Measurements from ENCODE around the gene FAM180B. TPM values are rescaled to one million over a fixed set of nuclear protein-coding genes. Genes with fewer than 3 reads are reported as not detected.

The FAM180B gene
- total and polyA plus RNA-seq, 2 of the 13 experiments (the other 11 are each of a cell fraction or from before 2014, with no cell fraction given), result 0.40 to 1.0 TPM

- Histone ChIP-seq H3K4me2 (ENCODE audit: low read depth, low read length) (no peak overlapping the region), H3K27me3 (ENCODE audit: control insufficient read depth in 1 of 2, insufficient read depth in 2 of 2, low read length in 2 of 2) (no peaks in the 10 kb centered on the region), H3K27ac (ENCODE audit: extremely low read length, insufficient read depth, low read length) (no peak overlapping the region), H3K4me3 (replicated peaks in 1 of 3; ENCODE audit: insufficient read depth in 1 of 3, low read depth in 2 of 3, low read length in 3 of 3) (no peak overlapping the region), H3K79me2 (ENCODE audit: insufficient read depth, low read length) (peaks cover 92% of the 10 kb centered on the region), H3K4me1 (ENCODE audit: insufficient read depth, low read length) (peaks cover 13% of the 10 kb centered on the region), H2AFZ (ENCODE audit: low read length) (no peak overlapping the region), H3K9ac (ENCODE audit: insufficient read depth, low read depth, low read length) (no peak overlapping the region), H3K9me3 (ENCODE audit: low read length) (no peaks in the 10 kb centered on the region), H3K36me3 (replicated peaks in 1 of 2; ENCODE audit: control insufficient read depth in 1 of 2, insufficient read depth in 2 of 2, low read length in 2 of 2) (peaks cover 1 to 2% of the 10 kb centered on the region in 2 experiments; a peak in 1 of 5 replicates), H4K20me1 (ENCODE audit: insufficient read depth, low read length) (peaks cover 56% of the 10 kb centered on the region)
- CTCF ChIA-PET (ENCODE audit: low intra/inter-chr PET ratio, low total read pairs), result no interaction called here
- intact Hi-C loops (cut with micrococcal nuclease; ENCODE audit: unreplicated experiment), result no loop called here
- no peak for DNase-seq (ENCODE audit: low spot score)
- no peak for TF ChIP-seq GLI4 (CRISPR knock-in tag; IDR thresholded peaks at IDR 0.05; ENCODE audit: borderline replicate concordance)
- POLR2A ChIA-PET, result interaction anchor here (0.9 kb wide), 1 partner anchor 14 kb away, joined by 3 read pairs; no protein-coding TSS in a partner anchor
- FAIRE-seq, result no peak
- WGBS (ENCODE audit: low lambda C conversion rate), result 99% methylated on average over 3 of the region's 3 CpGs
- ATAC-seq, result no peak
- no TSS peak for BruUV-seq (replicated peaks)
- in situ Hi-C loops (cut with HindIII; ENCODE audit: extremely low pct_ligation_motif_present, low pct_unique_long_range_greater_than_20kb), result no loop called here
Observed at GRCh38 chr11:47536915-47537314, 49.6 kb upstream of the FAM180B start.

GRCh38 chr11:47538741-47539565 lies 47.5 kb upstream of the FAM180B start:
- intact Hi-C loops (cut with micrococcal nuclease; ENCODE audit: unreplicated experiment), result no loop called here
- Histone ChIP-seq H2AFZ (ENCODE audit: low read length) (no peak overlapping the region), H3K27me3 (ENCODE audit: control insufficient read depth in 1 of 2, insufficient read depth in 2 of 2, low read length in 2 of 2) (no peaks in the 10 kb centered on the region), H3K4me1 (ENCODE audit: insufficient read depth, low read length) (peaks cover under 1% of the 10 kb centered on the region; the same call in 1 of the 2 replicates), H3K9ac (ENCODE audit: insufficient read depth, low read depth, low read length) (no peak overlapping the region), H3K27ac (ENCODE audit: extremely low read length, insufficient read depth, low read length) (no peak overlapping the region), H3K4me3 (replicated peaks in 1 of 3; ENCODE audit: insufficient read depth in 1 of 3, low read depth in 2 of 3, low read length in 3 of 3) (no peak overlapping the region), H3K4me2 (ENCODE audit: low read depth, low read length) (no peak overlapping the region), H4K20me1 (ENCODE audit: insufficient read depth, low read length) (peaks cover 57% of the 10 kb centered on the region), H3K79me2 (ENCODE audit: insufficient read depth, low read length) (peaks cover 93% of the 10 kb centered on the region), H3K36me3 (replicated peaks in 1 of 2; ENCODE audit: control insufficient read depth in 1 of 2, insufficient read depth in 2 of 2, low read length in 2 of 2) (peaks cover 2 to 4% of the 10 kb centered on the region in 2 experiments; a peak in 3 of 5 replicates), H3K9me3 (ENCODE audit: low read length) (no peaks in the 10 kb centered on the region)
- no TSS peak for BruUV-seq (replicated peaks)
- WGBS (ENCODE audit: low lambda C conversion rate), result 97% methylated on average over 10 of the region's 10 CpGs
- in situ Hi-C loops (cut with HindIII; ENCODE audit: extremely low pct_ligation_motif_present, low pct_unique_long_range_greater_than_20kb), result no loop called here
- ATAC-seq, result no peak
- no peak for FAIRE-seq
- CTCF ChIA-PET (ENCODE audit: low intra/inter-chr PET ratio, low total read pairs), result no interaction called here
- no peak for DNase-seq (ENCODE audit: low spot score)
- POLR2A ChIA-PET, result interaction anchor here (1.2 kb wide), 1 partner anchor 23 kb away, joined by 4 read pairs; no protein-coding TSS in a partner anchor
- TF ChIP-seq ARNTL (CRISPR knock-in tag; IDR thresholded peaks at IDR 0.05), result no peak
- no peak for TF ChIP-seq ZNF660 (CRISPR knock-in tag; IDR thresholded peaks at IDR 0.05; ENCODE audit: borderline replicate concordance, low read depth)
- TF ChIP-seq ZNF235 (CRISPR knock-in tag; IDR thresholded peaks at IDR 0.05; ENCODE audit: borderline replicate concordance), result no peak
- no peak for TF ChIP-seq ZNF580 (CRISPR knock-in tag; IDR thresholded peaks at IDR 0.05; ENCODE audit: borderline replicate concordance, low read depth)
- TF ChIP-seq RXRA (CRISPR knock-in tag; IDR thresholded peaks at IDR 0.05), result no peak
- no peak for TF ChIP-seq ZNF549 (CRISPR knock-in tag; IDR thresholded peaks at IDR 0.05)
- TF ChIP-seq ZNF101 (CRISPR knock-in tag; IDR thresholded peaks at IDR 0.05; ENCODE audit: borderline replicate concordance, low read depth), result no peak
- TF ChIP-seq ZNF646 (CRISPR knock-in tag; IDR thresholded peaks at IDR 0.05), result no peak
